ENCODE measurements around the gene RECQL5. TPM values are rescaled to one million over a fixed set of nuclear protein-coding genes. Genes with fewer than 3 reads are reported as not detected.

RECQL5 gene
- polyA plus RNA-seq, 1 donor (not counting 4 experiments of a cell fraction or from before 2014, with no cell fraction given), result 11.9 TPM

- Histone ChIP-seq H4K20me1 (ENCODE audit: control insufficient read depth, extremely low read depth, insufficient read depth, low read length) (no peaks in the 10 kb centered on the region), H3K9ac (ENCODE audit: control insufficient read depth, extremely low read depth, insufficient read depth, low read length) (no peak overlapping the region), H2AFZ (ENCODE audit: control insufficient read depth, low read length) (no peak overlapping the region), H3K4me2 (ENCODE audit: control insufficient read depth, extremely low read depth, insufficient read depth, low read depth, low read length) (no peak overlapping the region), H3K79me2 (ENCODE audit: control insufficient read depth, insufficient read depth, low read length) (no peaks in the 10 kb centered on the region), H3K27me3 (ENCODE audit: control insufficient read depth, extremely low read depth, insufficient read depth, low read length) (peaks cover 3% of the 10 kb centered on the region), H3K27ac (ENCODE audit: control insufficient read depth, insufficient read depth, low read length) (no peak overlapping the region), H3K4me3 (ENCODE audit: control insufficient read depth in 2 of 3, extremely low read depth in 1 of 3, insufficient read depth in 2 of 3, low read depth in 1 of 3, low read length in 3 of 3) (no peak overlapping the region), H3K9me3 (ENCODE audit: control insufficient read depth, low read depth, low read length) (no peaks in the 10 kb centered on the region), H3K36me3 (ENCODE audit: control insufficient read depth in 2 of 2, extremely low read depth in 1 of 2, insufficient read depth in 2 of 2, low read length in 2 of 2) (peaks cover 6 to 11% of the 10 kb centered on the region in 2 experiments), H3K4me1 (ENCODE audit: control insufficient read depth, extremely low read depth, insufficient read depth, low read length) (no peaks in the 10 kb centered on the region), H3K9me1 (ENCODE audit: control insufficient read depth, extremely low read depth, insufficient read depth, low read length) (no peaks in the 10 kb centered on the region)
- TF ChIP-seq CTCF (optimal IDR thresholded peaks at IDR 0.05 in 1 of 3, IDR thresholded peaks at IDR 0.05 in 1 of 3, conservative IDR thresholded peaks at IDR 0.05 in 1 of 3; ENCODE audit: extremely low read depth in 1 of 3, insufficient read depth in 2 of 3, low read length in 3 of 3) (peak; percentile 53 to 80 (median 68)), EZH2 (IDR thresholded peaks at IDR 0.05; ENCODE audit: low read length) (no peak)
- FAIRE-seq, result no peak
- no peak for DNase-seq (ENCODE audit: low read depth, low spot score)
- dilution Hi-C loops (cut with MboI; ENCODE audit: extremely low pct_ligation_motif_present, low sequenced_read_pairs), result no loop called here
These were observed 41.0 kb downstream of the RECQL5 start for GRCh38 chr17:75625813-75626486.

GRCh38 chr17:75624714-75625345 lies 42.1 kb downstream of the RECQL5 start:
- FAIRE-seq, result no peak
- H3K9me1 ChIP-seq (ENCODE audit: control insufficient read depth, extremely low read depth, insufficient read depth, low read length), result no peaks in the 10 kb centered on the region
- no peak overlapping the region for H3K4me3 ChIP-seq (ENCODE audit: control insufficient read depth in 2 of 3, extremely low read depth in 1 of 3, insufficient read depth in 2 of 3, low read depth in 1 of 3, low read length in 3 of 3)
- TF ChIP-seq CTCF (optimal IDR thresholded peaks at IDR 0.05 in 1 of 3, IDR thresholded peaks at IDR 0.05 in 1 of 3, conservative IDR thresholded peaks at IDR 0.05 in 1 of 3; ENCODE audit: extremely low read depth in 1 of 3, insufficient read depth in 2 of 3, low read length in 3 of 3), result no peak
- TF ChIP-seq EZH2 (IDR thresholded peaks at IDR 0.05; ENCODE audit: low read length), result no peak
- no peak overlapping the region for H2AFZ ChIP-seq (ENCODE audit: control insufficient read depth, low read length)
- H4K20me1 ChIP-seq (ENCODE audit: control insufficient read depth, extremely low read depth, insufficient read depth, low read length), result no peaks in the 10 kb centered on the region
- peaks cover 5 to 11% of the 10 kb centered on the region in 2 experiments for H3K36me3 ChIP-seq (ENCODE audit: control insufficient read depth in 2 of 2, extremely low read depth in 1 of 2, insufficient read depth in 2 of 2, low read length in 2 of 2)
- H3K4me1 ChIP-seq (ENCODE audit: control insufficient read depth, extremely low read depth, insufficient read depth, low read length), result no peaks in the 10 kb centered on the region
- no peak overlapping the region for H3K4me2 ChIP-seq (ENCODE audit: control insufficient read depth, extremely low read depth, insufficient read depth, low read depth, low read length)
- no peak for DNase-seq (ENCODE audit: low read depth, low spot score)
- no peak overlapping the region for H3K9ac ChIP-seq (ENCODE audit: control insufficient read depth, extremely low read depth, insufficient read depth, low read length)
- H3K27me3 ChIP-seq (ENCODE audit: control insufficient read depth, extremely low read depth, insufficient read depth, low read length), result peaks cover 5% of the 10 kb centered on the region
- H3K27ac ChIP-seq (ENCODE audit: control insufficient read depth, insufficient read depth, low read length), result no peak overlapping the region
- no peaks in the 10 kb centered on the region for H3K9me3 ChIP-seq (ENCODE audit: control insufficient read depth, low read depth, low read length)
- dilution Hi-C loops (cut with MboI; ENCODE audit: extremely low pct_ligation_motif_present, low sequenced_read_pairs), result no loop called here
- no peaks in the 10 kb centered on the region for H3K79me2 ChIP-seq (ENCODE audit: control insufficient read depth, insufficient read depth, low read length)
